SK-N-SH (cell line): ENCODE results near the gene TTC32. TPM values are rescaled to one million over a fixed set of nuclear protein-coding genes. Genes with fewer than 3 reads are reported as not detected.

Experiments used
- CTCF ChIA-PET: fragments of 300-600, 350-600 bp; formaldehyde crosslinking; extraction: SDS; loops from one replicate; lab custom pipeline; 2021; lab: Yijun Ruan, JAX
- POLR2A ChIA-PET: fragments of 350-600 bp; sonication (Branson Sonifier 250); formaldehyde crosslinking; extraction: SDS; loops from one replicate; lab custom pipeline; 2020; ENCODE audit warnings: antibody characterized with exemption, inconsistent platforms; lab: Yijun Ruan, JAX
- DNase-seq: peaks from one replicate; pipeline ENCODE4 v3.0.0; 2012
- H2AFZ ChIP-seq: fragments of 200-600 bp; sonication (generic); 2 replicates; pipeline ENCODE4 v1.8.1; 2016; ENCODE audit warnings: antibody characterized with exemption, mild to moderate bottlenecking, low read depth
- H3F3A ChIP-seq: fragments of 200-600 bp; sonication (generic); replicated peaks from 2 replicates; pipeline ENCODE3; 2016; ENCODE audit warnings: antibody characterized with exemption, mild to moderate bottlenecking; ENCODE audit not compliant: insufficient read depth
- H3K27ac ChIP-seq, 2 experiments: fragments of 200-500 bp in 1 of 2; fragments of 200-600 bp in 1 of 2; sonication (Bioruptor generic) in 1 of 2; sonication (generic), shearing (Covaris generic) in 1 of 2; 2 replicates each; pipeline versions ENCODE4 v1.5.1 to v1.6.1; 2014 to 2016; ENCODE audit warnings: low read depth in 2 of 2, inconsistent platforms in 1 of 2, low read length in 1 of 2, mild to moderate bottlenecking in 1 of 2, mixed read lengths in 1 of 2
- H3K27me3 ChIP-seq: fragments of 200-600 bp; sonication (generic), shearing (Covaris generic); 2 replicates; pipeline ENCODE4 v1.6.1; 2016; ENCODE audit warnings: mixed run types; ENCODE audit not compliant: insufficient read depth
- H3K36me3 ChIP-seq, 2 experiments: fragments of 200-500 bp in 1 of 2; fragments of 200-600 bp in 1 of 2; sonication (Bioruptor generic) in 1 of 2; sonication (generic) in 1 of 2; replicated peaks in 1 of 2; 2 replicates each; pipeline versions ENCODE3 to v1.5.1; 2014 to 2016; ENCODE audit warnings: low read length in 1 of 2, mild to moderate bottlenecking in 1 of 2; ENCODE audit not compliant: insufficient read depth in 2 of 2, control insufficient read depth in 1 of 2
- H3K4me1 ChIP-seq, 2 experiments: fragments of 200-500 bp in 1 of 2; fragments of 200-600 bp in 1 of 2; sonication (Bioruptor generic) in 1 of 2; sonication (generic), shearing (Covaris generic) in 1 of 2; 2 replicates each; pipeline versions ENCODE4 v1.5.1 to v1.6.1; 2014 to 2016; ENCODE audit warnings: low read depth in 1 of 2, low read length in 1 of 2, mixed run types in 1 of 2; ENCODE audit not compliant: insufficient read depth in 2 of 2, control insufficient read depth in 1 of 2
- H3K4me2 ChIP-seq: fragments of 200-600 bp; sonication (generic), shearing (Covaris generic); 2 replicates; pipeline ENCODE4 v1.6.1; 2017; ENCODE audit warnings: mixed run types
- H3K4me3 ChIP-seq, 2 experiments: fragments of 200-500 bp in 1 of 2; fragments of 200-600 bp in 1 of 2; sonication (Bioruptor generic) in 1 of 2; sonication (generic), shearing (Covaris generic) in 1 of 2; 2 replicates each; pipeline versions ENCODE4 v1.5.1 to v1.8.1; 2014 to 2016; ENCODE audit warnings: low read depth in 2 of 2, inconsistent platforms in 1 of 2, low read length in 1 of 2, mild to moderate bottlenecking in 1 of 2, mixed read lengths in 1 of 2, moderate library complexity in 1 of 2
- H3K79me2 ChIP-seq: fragments of 200-600 bp; sonication (generic); 2 replicates; pipeline ENCODE4 v1.8.1; 2017; ENCODE audit warnings: mild to moderate bottlenecking; ENCODE audit not compliant: insufficient read depth
- H3K9ac ChIP-seq: fragments of 200-600 bp; sonication (generic); 2 replicates; pipeline ENCODE4 v1.6.1; 2017; ENCODE audit warnings: mixed run types
- H3K9me2 ChIP-seq: fragments of 200-600 bp; sonication (generic); 2 replicates; pipeline ENCODE4 v1.6.1; 2017; ENCODE audit warnings: mixed run types
- H3K9me3 ChIP-seq: fragments of 200-600 bp; sonication (generic); 2 replicates; pipeline ENCODE4 v1.6.1; 2017; ENCODE audit warnings: mixed run types, mild to moderate bottlenecking, moderate library complexity
- H4K20me1 ChIP-seq: fragments of 200-600 bp; sonication (generic); 2 replicates; pipeline ENCODE4 v1.6.1; 2017; ENCODE audit warnings: mild to moderate bottlenecking, mixed run types; ENCODE audit not compliant: insufficient read depth
- CHD2 ChIP-seq: fragments of 150-350 bp; IDR thresholded peaks from 2 replicates; pipeline ENCODE4 v1.6.1; 2018; ENCODE audit warnings: low read length; ENCODE audit not compliant: partially characterized antibody
- CTCF ChIP-seq: fragments of 200-600 bp; sonication (generic); IDR thresholded peaks from 2 replicates; pipeline ENCODE4 v1.6.1; 2017; ENCODE audit warnings: antibody characterized with exemption, mild to moderate bottlenecking, moderate library complexity
- ELF1 ChIP-seq: IDR thresholded peaks from 2 replicates; pipeline ENCODE4 v1.4.0; 2012
- EP300 ChIP-seq, 2 experiments: IDR thresholded peaks; 2 replicates each; pipeline versions ENCODE4 v1.4.0 to v1.6.1; 2012; ENCODE audit warnings: borderline replicate concordance in 1 of 2, low read depth in 1 of 2, low read length in 1 of 2
- EZH2phosphoT487 ChIP-seq: fragments of 200-600 bp; sonication (generic); IDR thresholded peaks from 2 replicates; pipeline ENCODE4 v1.6.1; 2017; ENCODE audit warnings: low read depth, mixed run types, mild to moderate bottlenecking, antibody characterized with exemption, moderate library complexity, borderline replicate concordance
- FOSL2 ChIP-seq: IDR thresholded peaks from 2 replicates; pipeline ENCODE4 v1.4.0; 2012; ENCODE audit warnings: low read depth, mild to moderate bottlenecking, moderate library complexity, borderline replicate concordance
- FOXJ3 ChIP-seq: sonication (generic); formaldehyde crosslinking; IDR thresholded peaks from 2 replicates; pipeline ENCODE4 v1.5.1; 2020; ENCODE audit warnings: mild to moderate bottlenecking, missing genetic modification reagents
- FOXM1 ChIP-seq: IDR thresholded peaks from 2 replicates; pipeline ENCODE4 v1.4.0; 2012; ENCODE audit warnings: low read depth, mild to moderate bottlenecking
- GABPA ChIP-seq: IDR thresholded peaks from 2 replicates; pipeline ENCODE4 v1.4.0; 2012; ENCODE audit warnings: low read depth, mild to moderate bottlenecking
- GATA2 ChIP-seq: sonication (generic); formaldehyde crosslinking; IDR thresholded peaks from 2 replicates; pipeline ENCODE4 v1.5.0; 2020; ENCODE audit warnings: mild to moderate bottlenecking, missing genetic modification reagents
- MAX ChIP-seq: IDR thresholded peaks from 2 replicates; pipeline ENCODE4 v1.4.0; 2012; ENCODE audit warnings: low read depth
- MEF2A ChIP-seq: IDR thresholded peaks from 2 replicates; pipeline ENCODE4 v1.4.0; 2012; ENCODE audit warnings: low read depth, borderline replicate concordance
- MXI1 ChIP-seq: IDR thresholded peaks from 2 replicates; pipeline ENCODE4 v1.6.1; 2012; ENCODE audit warnings: mild to moderate bottlenecking, low read depth, low read length, improper control_type of control experiment
- NFIC ChIP-seq: IDR thresholded peaks from 2 replicates; pipeline ENCODE4 v1.4.0; 2012; ENCODE audit warnings: borderline replicate concordance
- NRF1 ChIP-seq: IDR thresholded peaks from 2 replicates; pipeline ENCODE4 v1.6.1; 2012; ENCODE audit warnings: low read depth, mild to moderate bottlenecking, low read length
- PBX3 ChIP-seq: IDR thresholded peaks from 2 replicates; pipeline ENCODE4; 2012
- RAD21 ChIP-seq: IDR thresholded peaks from 2 replicates; pipeline ENCODE4 v1.6.1; 2012; ENCODE audit warnings: mild to moderate bottlenecking, low read length
- RCOR1 ChIP-seq: fragments of 150-350 bp; IDR thresholded peaks from 2 replicates; pipeline ENCODE4 v1.6.1; 2017; ENCODE audit warnings: antibody characterized with exemption, low read length
- RFX5 ChIP-seq: IDR thresholded peaks from 2 replicates; pipeline ENCODE4 v1.6.1; 2012; ENCODE audit warnings: mild to moderate bottlenecking, improper control_type of control experiment, low read length
- RXRA ChIP-seq: IDR thresholded peaks from 2 replicates; pipeline ENCODE4 v1.4.0; 2012; ENCODE audit warnings: low read depth, mild to moderate bottlenecking, borderline replicate concordance
- SMC3 ChIP-seq: IDR thresholded peaks from 2 replicates; pipeline ENCODE4 v1.6.1; 2012; ENCODE audit warnings: low read depth, low read length, improper control_type of control experiment
- TAF1 ChIP-seq: IDR thresholded peaks from 2 replicates; pipeline ENCODE4 v1.6.1; 2012; ENCODE audit warnings: low read depth, mild to moderate bottlenecking, low read length, moderate library complexity, borderline replicate concordance
- TCF12 ChIP-seq: IDR thresholded peaks from 2 replicates; pipeline ENCODE4 v1.4.0; 2012
- TEAD4 ChIP-seq: IDR thresholded peaks from 2 replicates; pipeline ENCODE4 v1.4.0; 2012; ENCODE audit warnings: mild to moderate bottlenecking, borderline replicate concordance; ENCODE audit not compliant: insufficient read depth
- WGBS: methylation state at CpG from one replicate; pipeline ENCODE4 v1.1.6; 2017; ENCODE audit warnings: low lambda C conversion rate; 5-methylcytosine and 5-hydroxymethylcytosine counted together
- polyA plus RNA-seq, 3 experiments: library from polyadenylated mRNA; depleted of rRNA; stranded (reverse); fragments of >200 nt; gene quantifications; 2 replicates each; pipeline ENCODE4 v1.2.3, GENCODE V29; 2012
- TF ChIP-seq, protein P1 (sequence below): IDR thresholded peaks from 2 replicates; pipeline ENCODE4 v1.4.0; 2012; ENCODE audit warnings: low read depth, borderline replicate concordance
- TF ChIP-seq, protein P2 (sequence below): IDR thresholded peaks from 2 replicates; pipeline ENCODE4 v1.4.0; 2012; ENCODE audit warnings: low read depth, borderline replicate concordance

The TTC32 gene
- polyA plus RNA-seq, 1 of the 3 experiments (the other 2 are of a cell fraction), result 9.1 TPM

GRCh38 chr2:19933351-19933981 is 31.7 kb upstream of the TTC32 start (continued):
- TF ChIP-seq, protein P1, sequence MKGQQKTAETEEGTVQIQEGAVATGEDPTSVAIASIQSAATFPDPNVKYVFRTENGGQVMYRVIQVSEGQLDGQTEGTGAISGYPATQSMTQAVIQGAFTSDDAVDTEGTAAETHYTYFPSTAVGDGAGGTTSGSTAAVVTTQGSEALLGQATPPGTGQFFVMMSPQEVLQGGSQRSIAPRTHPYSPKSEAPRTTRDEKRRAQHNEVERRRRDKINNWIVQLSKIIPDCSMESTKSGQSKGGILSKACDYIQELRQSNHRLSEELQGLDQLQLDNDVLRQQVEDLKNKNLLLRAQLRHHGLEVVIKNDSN, result no peak
- TF ChIP-seq MAX (no peak), EZH2phosphoT487 (no peak), RXRA (no peak), MEF2A (no peak), FOXM1 (no peak), TCF12 (peak; percentile 19; the same call in 1 of the 2 replicates), RFX5 (no peak), GABPA (no peak), TEAD4 (0 out of 2 replicates have a peak, but pooled peaks have one; percentile 44), FOXJ3 (CRISPR knock-in tag) (no peak), NRF1 (no peak), TAF1 (no peak)

DNA sequence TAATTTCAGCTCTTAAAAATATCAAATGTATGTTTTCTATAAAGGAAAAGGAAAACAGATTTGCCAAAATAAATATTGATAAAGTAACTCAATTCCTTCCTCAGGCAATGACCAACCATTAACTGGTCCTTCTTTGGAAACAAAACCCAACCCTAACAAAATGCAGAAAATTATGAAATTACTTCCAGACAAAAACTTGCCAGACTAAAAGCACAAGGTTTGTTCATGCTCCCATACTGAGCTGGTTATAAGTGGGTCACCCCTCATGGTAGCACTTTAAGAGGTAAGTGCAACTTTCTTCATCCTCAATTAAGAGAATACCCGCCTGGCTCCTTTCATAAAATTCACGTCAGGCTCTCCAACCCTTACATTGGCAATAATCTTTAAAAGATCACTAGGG is 31.1 kb upstream of the TTC32 start:
- Histone ChIP-seq H3K9ac (no peak overlapping the region), H3K36me3 (peaks cover 76 to 82% of the 10 kb centered on the region in 2 experiments), H3K27ac (peak overlapping the region; percentile 54 to 80; a peak in 3 of 4 replicates), H3K9me2 (no peaks in the 10 kb centered on the region), H3K4me3 (no peak overlapping the region), H3K79me2 (no peaks in the 10 kb centered on the region), H2AFZ (no peak overlapping the region; the same call in 1 of the 2 replicates), H3K9me3 (peaks cover 8% of the 10 kb centered on the region), H3K27me3 (no peaks in the 10 kb centered on the region), H4K20me1 (no peaks in the 10 kb centered on the region), H3K4me2 (peak overlapping the region; percentile 25), H3K4me1 (peaks cover 0 to 2% of the 10 kb centered on the region in 2 experiments; a peak in 2 of 4 replicates), H3F3A (peaks cover 8% of the 10 kb centered on the region)
- no peak for TF ChIP-seq CTCF
- TF ChIP-seq CHD2, result no peak
- TF ChIP-seq TEAD4, result no peak
- TF ChIP-seq RAD21, result no peak
- no peak for TF ChIP-seq MAX
- no peak for TF ChIP-seq NFIC
- no peak for TF ChIP-seq EP300 (IDR thresholded peaks at IDR 0.05; ENCODE audit: borderline replicate concordance in 1 of 2, low read depth in 1 of 2, low read length in 1 of 2)
- TF ChIP-seq, protein P2, sequence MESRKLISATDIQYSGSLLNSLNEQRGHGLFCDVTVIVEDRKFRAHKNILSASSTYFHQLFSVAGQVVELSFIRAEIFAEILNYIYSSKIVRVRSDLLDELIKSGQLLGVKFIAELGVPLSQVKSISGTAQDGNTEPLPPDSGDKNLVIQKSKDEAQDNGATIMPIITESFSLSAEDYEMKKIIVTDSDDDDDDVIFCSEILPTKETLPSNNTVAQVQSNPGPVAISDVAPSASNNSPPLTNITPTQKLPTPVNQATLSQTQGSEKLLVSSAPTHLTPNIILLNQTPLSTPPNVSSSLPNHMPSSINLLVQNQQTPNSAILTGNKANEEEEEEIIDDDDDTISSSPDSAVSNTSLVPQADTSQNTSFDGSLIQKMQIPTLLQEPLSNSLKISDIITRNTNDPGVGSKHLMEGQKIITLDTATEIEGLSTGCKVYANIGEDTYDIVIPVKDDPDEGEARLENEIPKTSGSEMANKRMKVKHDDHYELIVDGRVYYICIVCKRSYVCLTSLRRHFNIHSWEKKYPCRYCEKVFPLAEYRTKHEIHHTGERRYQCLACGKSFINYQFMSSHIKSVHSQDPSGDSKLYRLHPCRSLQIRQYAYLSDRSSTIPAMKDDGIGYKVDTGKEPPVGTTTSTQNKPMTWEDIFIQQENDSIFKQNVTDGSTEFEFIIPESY, result no peak
- TF ChIP-seq NRF1, result no peak
- no peak for TF ChIP-seq TAF1
- TF ChIP-seq FOSL2, result no peak
- no peak for TF ChIP-seq RXRA
- no peak for TF ChIP-seq FOXJ3 (CRISPR knock-in tag)
- no peak for TF ChIP-seq ELF1
- no peak for TF ChIP-seq MXI1
- TF ChIP-seq SMC3, result no peak
- TF ChIP-seq RCOR1, result no peak
- TF ChIP-seq GATA2, result no peak
- no peak for TF ChIP-seq PBX3
- no peak for DNase-seq
- ChIA-PET CTCF (interaction anchor here (0.7 to 2.2 kb wide), 3 partner anchors 10 to 82 kb away, joined by 3 to 10 read pairs (median 4); no protein-coding TSS in a partner anchor), POLR2A (no interaction called here)
- WGBS, result 82% methylated on average over 2 of the region's 2 CpGs
